ENCODE data around the gene TOPORS.
"Not testable (repeated sequence)": the region's sequence is repeated elsewhere in the genome, so short reads cannot be mapped to it uniquely, and the experiment has no call there.

TOPORS gene

DNA sequence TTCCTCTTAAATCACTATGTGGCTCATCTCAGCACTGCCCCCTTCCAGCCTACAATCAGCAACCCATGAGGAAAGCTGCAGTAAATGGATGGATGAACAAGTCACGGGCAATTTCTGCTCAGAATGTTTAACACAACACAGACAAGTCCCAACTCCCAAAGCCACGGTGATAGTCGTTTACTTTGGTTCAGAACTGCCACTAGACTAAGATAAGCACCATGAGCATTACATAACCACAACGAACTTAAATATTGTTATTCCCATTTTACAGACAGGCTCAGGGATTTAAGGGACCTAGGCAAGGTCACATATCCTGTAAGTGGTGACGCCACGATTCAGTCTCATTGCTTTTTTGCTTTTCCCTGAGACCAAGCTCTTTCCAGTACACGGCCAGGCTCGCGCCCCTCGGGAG lies 2.2 kb downstream of the TOPORS start:
- Histone ChIP-seq H3K36me3 (peaks cover 26% of the 10 kb centered on the region), H3K27ac (peak overlapping the region; percentile 97), H3K4me3 (ENCODE audit: low read depth, low read length) (peak overlapping the region; percentile 75), H3K9me3 (ENCODE audit: severe bottlenecking) (no peaks in the 10 kb centered on the region), H3K27me3 (ENCODE audit: insufficient read depth, low read depth, severe bottlenecking) (no peaks in the 10 kb centered on the region)
- DNase-seq: no peak
- TF ChIP-seq, protein P1, sequence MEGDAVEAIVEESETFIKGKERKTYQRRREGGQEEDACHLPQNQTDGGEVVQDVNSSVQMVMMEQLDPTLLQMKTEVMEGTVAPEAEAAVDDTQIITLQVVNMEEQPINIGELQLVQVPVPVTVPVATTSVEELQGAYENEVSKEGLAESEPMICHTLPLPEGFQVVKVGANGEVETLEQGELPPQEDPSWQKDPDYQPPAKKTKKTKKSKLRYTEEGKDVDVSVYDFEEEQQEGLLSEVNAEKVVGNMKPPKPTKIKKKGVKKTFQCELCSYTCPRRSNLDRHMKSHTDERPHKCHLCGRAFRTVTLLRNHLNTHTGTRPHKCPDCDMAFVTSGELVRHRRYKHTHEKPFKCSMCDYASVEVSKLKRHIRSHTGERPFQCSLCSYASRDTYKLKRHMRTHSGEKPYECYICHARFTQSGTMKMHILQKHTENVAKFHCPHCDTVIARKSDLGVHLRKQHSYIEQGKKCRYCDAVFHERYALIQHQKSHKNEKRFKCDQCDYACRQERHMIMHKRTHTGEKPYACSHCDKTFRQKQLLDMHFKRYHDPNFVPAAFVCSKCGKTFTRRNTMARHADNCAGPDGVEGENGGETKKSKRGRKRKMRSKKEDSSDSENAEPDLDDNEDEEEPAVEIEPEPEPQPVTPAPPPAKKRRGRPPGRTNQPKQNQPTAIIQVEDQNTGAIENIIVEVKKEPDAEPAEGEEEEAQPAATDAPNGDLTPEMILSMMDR (IDR thresholded peaks at IDR 0.05; ENCODE audit: low read depth, low read length): no peak

DNA sequence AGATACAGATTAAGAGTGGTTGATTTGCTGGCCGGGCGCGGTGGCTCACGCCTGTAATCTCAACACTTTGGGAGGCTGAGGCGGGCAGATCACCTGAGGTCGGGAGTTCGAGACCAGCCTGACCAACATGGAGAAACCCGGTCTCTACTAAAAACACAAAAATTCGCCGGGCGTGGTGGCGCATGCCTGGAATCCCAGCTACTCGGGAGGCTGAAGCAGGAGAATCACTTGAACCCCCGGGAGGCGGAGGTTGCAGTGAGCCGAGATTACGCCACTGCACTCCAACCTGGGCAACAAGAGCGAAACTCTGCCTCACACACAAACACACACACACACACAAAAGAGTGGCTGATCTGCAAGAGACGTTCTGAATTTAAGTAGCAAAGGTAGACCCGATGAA lies 4.2 kb downstream of the TOPORS start:
- not testable (repeated sequence) for H3K4me3 ChIP-seq (ENCODE audit: low read depth, low read length); H3K27me3 ChIP-seq (ENCODE audit: insufficient read depth, low read depth, severe bottlenecking); H3K27ac ChIP-seq; H3K9me3 ChIP-seq (ENCODE audit: severe bottlenecking); DNase-seq
- peaks cover 39% of the 10 kb centered on the region for H3K36me3 ChIP-seq

DNA sequence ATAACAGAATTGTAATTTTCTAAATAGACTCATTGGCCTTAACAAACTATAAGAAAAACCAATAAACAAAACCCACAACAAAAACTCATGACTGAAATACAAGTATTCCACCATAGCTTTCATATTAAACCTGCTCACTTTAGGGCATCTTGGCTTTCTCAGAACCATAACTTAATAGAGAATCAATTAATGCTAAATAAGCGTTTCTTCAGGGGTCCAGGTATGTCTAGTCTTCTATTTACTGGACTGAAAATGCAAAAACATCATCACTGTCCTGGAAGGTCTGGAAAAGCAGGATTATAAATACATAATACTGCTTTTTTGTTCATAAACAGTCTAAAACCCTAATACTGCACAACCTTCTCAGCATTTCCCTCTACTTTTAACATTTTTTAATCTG lies 6.5 kb downstream of the TOPORS start:
- peaks cover 60% of the 10 kb centered on the region for H3K36me3 ChIP-seq

DNA sequence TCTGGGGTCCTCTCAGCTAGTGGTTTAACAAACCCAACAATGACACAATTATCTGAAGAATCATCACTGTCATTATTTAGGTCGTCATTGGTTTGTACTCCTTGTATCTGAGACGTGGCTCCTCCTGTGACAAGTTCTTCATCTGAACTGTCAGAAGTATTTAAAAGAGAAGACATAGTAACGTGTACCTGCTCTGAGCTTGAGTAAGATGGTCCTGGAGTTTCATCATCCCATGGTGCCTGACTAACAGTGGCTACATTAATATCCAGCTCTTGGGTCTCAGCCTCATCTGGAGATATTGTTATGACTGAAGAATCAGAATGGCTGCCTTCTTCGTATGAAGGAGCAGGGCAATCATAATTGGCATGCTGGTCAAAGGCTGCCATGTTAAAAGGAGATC lies 9.3 kb downstream of the TOPORS start:
- TF ChIP-seq, protein P1 (IDR thresholded peaks at IDR 0.05; ENCODE audit: low read depth, low read length): no peak
- no peak for DNase-seq
- no peak overlapping the region for H3K4me3 ChIP-seq (ENCODE audit: low read depth, low read length)
- H3K9me3 ChIP-seq (ENCODE audit: severe bottlenecking): no peaks in the 10 kb centered on the region
- H3K27me3 ChIP-seq (ENCODE audit: insufficient read depth, low read depth, severe bottlenecking): no peaks in the 10 kb centered on the region
- H3K36me3 ChIP-seq: peaks cover 52% of the 10 kb centered on the region
- H3K27ac ChIP-seq: no peak overlapping the region

More for the DNA sequence above, 6.5 kb downstream of the TOPORS start:
- Histone ChIP-seq H3K27me3 (ENCODE audit: insufficient read depth, low read depth, severe bottlenecking) (no peaks in the 10 kb centered on the region), H3K9me3 (ENCODE audit: severe bottlenecking) (no peaks in the 10 kb centered on the region), H3K27ac (no peak overlapping the region), H3K4me3 (ENCODE audit: low read depth, low read length) (no peak overlapping the region)
- DNase-seq: no peak
- TF ChIP-seq, protein P1 (IDR thresholded peaks at IDR 0.05; ENCODE audit: low read depth, low read length): no peak

DNA sequence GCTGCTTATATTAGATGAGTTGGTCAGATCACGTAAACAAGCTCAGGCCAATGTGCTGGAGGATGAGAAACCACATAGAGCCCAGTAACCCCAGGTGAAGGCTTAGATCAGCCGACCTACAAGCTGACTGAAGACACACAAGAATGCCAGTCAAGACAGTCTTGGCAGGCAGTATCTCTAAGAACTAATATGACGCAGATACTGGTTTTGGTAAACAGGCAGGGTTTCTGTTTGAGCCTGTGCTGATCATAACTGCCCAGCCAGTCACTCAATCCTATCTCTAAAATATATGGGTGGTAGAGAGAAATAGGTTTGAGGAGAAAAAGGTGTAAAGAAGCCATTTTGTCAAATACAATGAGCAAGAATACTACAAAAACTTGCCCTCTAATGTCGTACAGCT lies 18.6 kb downstream of the TOPORS start:
- no peak for DNase-seq
- H3K9me3 ChIP-seq (ENCODE audit: severe bottlenecking): no peaks in the 10 kb centered on the region
- H3K4me3 ChIP-seq (ENCODE audit: low read depth, low read length): no peak overlapping the region
- TF ChIP-seq, protein P1 (IDR thresholded peaks at IDR 0.05; ENCODE audit: low read depth, low read length): no peak
- H3K27me3 ChIP-seq (ENCODE audit: insufficient read depth, low read depth, severe bottlenecking): no peaks in the 10 kb centered on the region
- no peak overlapping the region for H3K27ac ChIP-seq
- H3K36me3 ChIP-seq: no peaks in the 10 kb centered on the region

DNA sequence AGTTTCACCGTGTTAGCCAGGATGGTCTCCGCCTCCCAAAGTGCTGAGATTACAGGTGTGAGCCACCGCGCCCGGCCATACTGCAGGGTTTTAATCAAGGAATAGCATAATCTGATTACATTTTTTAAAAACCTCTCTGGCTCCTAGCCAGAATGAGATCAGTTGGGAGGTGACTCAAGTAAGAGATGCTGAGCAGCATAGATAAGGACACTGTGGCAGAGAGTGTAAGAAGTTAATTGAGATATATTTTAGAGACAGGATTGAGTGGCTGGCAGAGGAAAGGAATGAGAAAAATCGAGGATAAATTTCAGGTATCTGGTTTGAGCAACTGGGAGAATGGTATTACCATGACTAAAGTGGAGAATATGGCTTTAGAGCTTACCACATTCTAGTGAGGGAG lies 19.1 kb downstream of the TOPORS start:
- TF ChIP-seq, protein P1 (IDR thresholded peaks at IDR 0.05; ENCODE audit: low read depth, low read length): no peak
- Histone ChIP-seq H3K9me3 (ENCODE audit: severe bottlenecking) (no peaks in the 10 kb centered on the region), H3K36me3 (no peaks in the 10 kb centered on the region), H3K4me3 (ENCODE audit: low read depth, low read length) (no peak overlapping the region), H3K27ac (no peak overlapping the region), H3K27me3 (ENCODE audit: insufficient read depth, low read depth, severe bottlenecking) (no peaks in the 10 kb centered on the region)
- no peak for DNase-seq
